Measurements from ENCODE around the gene TRIM47.

TRIM47 gene

DNA sequence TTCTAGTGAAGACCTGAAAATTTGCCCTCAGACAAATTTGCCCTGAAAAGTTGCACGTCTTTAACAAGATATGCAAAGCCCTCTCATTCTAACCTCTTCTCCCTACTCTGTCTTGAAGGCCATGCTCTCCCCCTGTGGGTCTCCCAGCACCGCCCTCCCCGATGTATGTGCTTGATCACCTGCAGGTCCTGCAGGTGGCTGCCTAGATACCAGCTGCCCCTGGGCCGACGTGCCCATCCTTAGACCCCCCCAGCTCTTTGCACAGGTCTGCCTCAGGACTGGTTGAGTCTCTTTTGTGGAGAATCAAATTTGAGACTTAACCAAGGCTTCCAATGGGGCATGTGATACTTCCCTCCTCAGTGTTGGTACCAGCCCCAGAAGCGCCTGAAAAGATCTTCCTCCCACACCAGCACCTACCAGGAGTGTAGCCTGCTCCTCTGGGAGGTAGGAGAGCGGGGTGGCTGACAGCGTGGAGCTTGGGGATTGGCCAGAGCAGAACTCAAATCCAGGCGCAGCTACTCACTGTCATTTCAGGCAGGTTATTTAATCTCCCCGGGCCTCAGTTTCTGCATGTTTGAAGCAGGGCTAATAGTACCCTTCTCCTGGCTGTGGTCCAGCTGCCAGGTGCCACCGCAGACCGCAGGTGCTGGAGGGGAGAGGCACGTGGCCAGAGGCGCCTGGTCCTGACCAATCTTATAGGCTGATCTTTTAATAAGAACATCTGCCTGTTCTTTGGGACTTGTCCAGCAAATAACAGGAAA lies 30.9 kb upstream of the TRIM47 start:
- DNase-seq (ENCODE audit: low read depth, low spot score), result no peak

- DNase-seq (ENCODE audit: low read depth, low spot score), result no peak
Observed at GRCh38 chr17:75908201-75908600, 29.8 kb upstream of the TRIM47 start.

GRCh38 chr17:75906143-75906884 lies 27.9 kb upstream of the TRIM47 start:
- no peak for DNase-seq (ENCODE audit: low read depth, low spot score)

GRCh38 chr17:75904749-75905521 lies 26.6 kb upstream of the TRIM47 start, which contains the start of gene MRPL38:
MRPL38 (minus strand) TSS chr17:75904884; CDS start chr17:75904875, 9 bp downstream.
- peak; percentile 73 for DNase-seq (ENCODE audit: low read depth, low spot score)

DNA sequence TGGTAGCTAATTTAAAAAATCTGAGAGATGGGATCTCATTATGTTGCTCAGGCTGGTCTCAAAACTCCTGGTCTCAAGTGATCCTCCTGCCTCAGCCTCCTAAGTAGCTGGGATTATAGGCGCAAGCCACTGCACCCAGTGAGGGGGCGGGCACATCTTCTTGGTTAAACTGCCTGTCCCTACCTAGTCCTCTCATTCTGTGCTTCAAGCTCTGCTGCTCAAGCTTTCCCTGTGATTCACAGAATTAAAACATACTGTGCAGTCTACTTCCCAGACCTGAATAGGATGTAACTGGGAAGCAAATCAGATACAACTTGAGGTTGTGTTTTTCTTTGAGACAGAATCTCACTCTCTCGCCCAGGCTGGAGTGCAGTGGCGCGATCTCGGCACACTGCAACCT lies 24.0 kb upstream of the TRIM47 start:
- DNase-seq (ENCODE audit: low read depth, low spot score), result no peak

DNA sequence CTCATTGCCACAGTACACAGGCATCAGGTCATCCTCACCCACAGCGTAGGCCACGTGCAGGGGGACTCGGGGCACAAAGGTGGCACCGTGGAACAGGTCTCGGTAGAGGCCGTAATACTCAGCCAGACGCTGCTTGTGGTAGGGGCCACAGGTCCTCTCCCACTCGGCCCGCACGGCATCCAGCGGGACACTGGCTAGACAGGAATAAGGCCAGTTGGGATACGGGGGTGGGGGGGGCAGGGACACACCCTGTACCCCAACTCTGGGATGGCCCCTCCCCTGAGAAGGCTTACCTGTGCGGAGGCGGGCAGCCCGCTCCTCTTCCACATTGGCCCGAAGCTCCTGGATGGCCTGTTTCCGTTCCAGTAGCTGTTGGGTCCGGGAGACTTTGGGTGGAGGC lies 23.3 kb upstream of the TRIM47 start:
- no peak for DNase-seq (ENCODE audit: low read depth, low spot score)

GRCh38 chr17:75900691-75901533 lies 22.5 kb upstream of the TRIM47 start:
- no peak for DNase-seq (ENCODE audit: low read depth, low spot score)

DNA sequence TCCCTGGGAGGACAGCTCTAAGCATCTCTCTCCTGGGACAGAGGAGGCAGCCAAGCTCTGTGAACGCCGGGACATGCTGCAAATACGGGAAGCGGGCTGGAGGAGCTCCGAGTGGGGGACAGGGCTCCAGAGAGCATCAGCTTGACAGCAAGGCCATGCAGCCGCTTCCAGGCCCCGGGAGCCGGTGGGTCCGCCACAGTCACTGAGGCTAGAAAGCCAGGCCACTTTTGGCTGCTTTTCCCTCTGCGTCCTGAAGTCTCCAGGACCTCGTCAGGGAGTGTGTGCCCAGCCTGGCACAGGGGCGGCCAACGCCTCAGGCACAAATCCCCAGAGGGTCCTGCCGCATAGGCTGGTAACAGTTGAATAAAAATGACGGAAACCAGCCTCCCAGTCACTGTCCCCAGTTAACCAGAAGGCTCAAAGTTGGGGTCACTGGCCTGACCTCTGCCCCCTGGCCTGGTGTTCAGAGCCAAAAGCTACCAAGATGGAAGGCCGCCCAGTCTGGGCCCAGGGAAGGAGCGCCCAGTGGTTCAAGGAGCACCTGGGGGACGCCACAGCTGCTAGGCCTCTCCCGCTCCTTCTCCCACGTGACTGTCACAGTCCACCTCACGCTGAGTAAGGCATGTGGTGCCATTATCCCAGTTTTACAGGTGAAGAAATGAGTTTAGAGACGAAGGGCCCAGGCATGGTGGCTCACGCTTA lies 21.5 kb upstream of the TRIM47 start:
- no peak for DNase-seq (ENCODE audit: low read depth, low spot score)

GRCh38 chr17:75899353-75899752 lies 21.0 kb upstream of the TRIM47 start:
- no peak for DNase-seq (ENCODE audit: low read depth, low spot score)

DNA sequence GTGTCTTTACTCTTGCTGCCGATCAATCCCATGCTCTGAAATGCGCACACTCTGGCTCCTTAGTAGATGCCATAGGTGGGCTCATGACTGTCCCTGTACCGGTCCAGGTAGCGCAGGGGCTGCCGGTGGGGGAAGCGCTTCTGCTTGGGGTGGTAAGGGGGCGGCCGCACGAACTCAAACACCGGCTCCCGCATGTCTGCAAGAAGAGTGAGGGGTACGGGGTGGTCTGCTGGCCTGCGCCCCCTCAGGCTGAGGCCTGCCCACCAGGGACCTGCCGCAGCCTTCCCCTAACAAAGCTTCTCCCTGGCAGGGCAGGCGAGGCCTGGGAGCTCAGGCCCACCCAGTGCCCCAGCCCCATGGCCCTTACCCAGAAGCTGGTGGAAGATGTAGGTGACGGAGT lies 20.4 kb upstream of the TRIM47 start:
- DNase-seq (ENCODE audit: low read depth, low spot score), result no peak

- DNase-seq (ENCODE audit: low read depth, low spot score), result no peak
Observed at GRCh38 chr17:75898065-75898464, 19.7 kb upstream of the TRIM47 start.

DNA sequence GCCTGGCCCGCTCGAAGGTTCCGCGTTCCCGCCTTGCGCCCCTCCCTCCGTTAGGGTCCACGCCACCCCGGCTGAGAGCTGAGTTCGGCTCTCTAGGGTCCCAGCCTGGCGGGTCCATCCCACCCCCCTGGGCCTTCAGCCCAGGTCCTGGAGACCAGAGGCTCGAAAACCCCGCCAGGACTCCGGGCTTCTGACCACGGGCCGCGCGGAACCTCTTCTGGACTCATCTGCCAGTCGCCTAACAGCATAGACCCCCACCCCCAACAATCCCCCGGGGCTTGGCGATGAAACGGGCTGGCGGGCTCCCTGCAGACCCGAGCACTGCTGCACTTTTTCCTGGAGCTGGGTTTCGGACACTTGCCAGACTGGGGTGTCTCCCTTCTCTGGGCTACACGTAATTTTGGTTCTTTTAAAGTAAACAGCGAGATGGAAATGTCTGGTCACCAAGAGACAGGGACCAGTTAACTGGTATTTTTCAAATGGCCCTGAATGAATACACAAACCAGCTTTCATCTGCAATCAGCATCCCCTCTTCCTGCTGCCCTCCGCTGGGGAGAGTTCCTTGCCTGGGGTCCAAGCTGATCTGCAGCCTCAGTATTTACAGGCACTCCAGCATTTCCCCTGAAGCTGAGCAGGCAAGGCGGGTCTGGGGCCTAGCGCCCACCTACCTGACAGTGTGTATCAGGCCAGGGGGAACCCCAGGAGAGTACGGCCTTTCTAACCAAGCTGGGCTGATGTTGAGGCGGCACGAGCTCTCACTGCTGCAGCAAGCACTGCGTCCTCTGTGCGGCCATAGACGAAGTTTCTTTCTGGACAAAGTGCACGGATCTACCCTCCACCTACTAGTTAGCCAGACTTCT lies 19.0 kb upstream of the TRIM47 start:
- DNase-seq (ENCODE audit: low read depth, low spot score), result no peak

- no peak for DNase-seq (ENCODE audit: low read depth, low spot score)
Observed at GRCh38 chr17:75896415-75897159, 18.2 kb upstream of the TRIM47 start, which contains the start of gene TRIM65. TRIM65 (minus strand) TSS chr17:75896951; CDS start chr17:75896937, 14 bp downstream.

GRCh38 chr17:75895370-75896155 lies 17.2 kb upstream of the TRIM47 start:
- DNase-seq (ENCODE audit: low read depth, low spot score), result no peak

GRCh38 chr17:75894049-75894733 lies 15.8 kb upstream of the TRIM47 start:
- no peak for DNase-seq (ENCODE audit: low read depth, low spot score)

DNA sequence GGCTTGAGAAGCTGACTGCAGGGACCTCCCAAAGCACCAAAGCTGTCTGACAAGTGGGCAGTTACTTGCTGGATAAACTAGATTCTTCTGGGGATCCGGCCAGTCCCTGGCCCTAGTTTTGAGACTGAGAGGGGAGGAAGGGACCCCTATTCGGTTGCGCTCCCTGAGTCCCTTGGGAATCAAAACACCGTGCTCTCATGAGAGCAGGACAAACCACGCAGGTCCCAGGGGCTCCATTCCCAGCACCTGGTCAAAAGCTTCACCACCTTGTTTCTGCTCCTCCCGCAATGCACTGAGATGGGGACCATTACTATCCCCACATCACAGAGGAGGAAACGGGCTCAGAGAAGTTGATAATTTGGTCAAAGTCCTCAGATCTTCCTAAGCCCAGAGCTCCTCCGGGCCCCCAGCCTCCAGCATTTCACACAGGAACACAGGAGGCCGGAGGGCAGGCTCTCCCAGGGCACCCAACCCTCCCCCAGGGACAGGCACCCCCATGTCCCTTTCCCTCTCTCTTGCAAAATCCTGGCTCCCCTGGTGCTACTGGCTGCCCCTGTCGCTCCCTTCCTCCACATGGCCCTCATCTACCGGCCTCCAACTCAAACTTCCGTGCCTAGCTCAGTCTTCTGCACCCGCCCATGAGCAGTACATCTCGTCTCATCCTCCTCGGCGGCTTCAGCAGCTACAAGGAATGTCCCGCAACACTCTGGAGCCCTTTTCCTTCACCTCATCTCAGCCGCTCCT lies 15.1 kb upstream of the TRIM47 start:
- no peak for DNase-seq (ENCODE audit: low read depth, low spot score)
